Activated CD4-positive, alpha-beta T cell treated with anti-CD3 and anti-CD28 coated beads, Interleukin-2, amount 10 ng/mL, durations not matched to agents 24 days and 14 days (primary cell): Measurements from ENCODE around the gene HAUS7. TPM values are rescaled to one million over a fixed set of nuclear protein-coding genes. Genes with fewer than 3 reads are reported as not detected.

Source experiments
- DNase-seq: peaks from one replicate; pipeline ENCODE4 v3.0.0; 2022
- H3K27ac Mint-ChIP-seq: one replicate; pipeline ENCODE4 v1.8.0; 2022; ENCODE audit warnings: mild to moderate bottlenecking, mixed read lengths
- H3K27me3 Mint-ChIP-seq: one replicate; pipeline ENCODE4 v1.8.0; 2022; ENCODE audit warnings: mixed read lengths
- H3K36me3 Mint-ChIP-seq: one replicate; pipeline ENCODE4 v1.8.0; 2022; ENCODE audit warnings: low read depth, mild to moderate bottlenecking, mixed read lengths
- H3K4me1 Mint-ChIP-seq: one replicate; pipeline ENCODE4 v1.8.0; 2021; ENCODE audit warnings: mixed read lengths
- H3K4me3 Mint-ChIP-seq: one replicate; pipeline ENCODE4 v1.8.0; 2022; ENCODE audit warnings: mild to moderate bottlenecking, moderate library complexity, mixed read lengths
- H3K9me3 Mint-ChIP-seq: one replicate; pipeline ENCODE4 v1.8.0; 2021; ENCODE audit warnings: mixed read lengths
- intact Hi-C: fragments of 100-400 bp; cut with micrococcal nuclease; formaldehyde crosslinking; loops from one replicate; pipeline ENCODE4 v1.15.1; 2023
- total RNA-seq: library from RNA; stranded (reverse); gene quantifications from 2 replicates; pipeline ENCODE4 v1.2.3, GENCODE V29; 2022

HAUS7 gene
- total RNA-seq, 1 donor from 2014 or later, result 79.4 TPM

GRCh38 chrX:153449368-153450113 lies 20.8 kb downstream of the HAUS7 start:
- Mint-ChIP-seq H3K9me3 (no peaks in the 10 kb centered on the region), H3K4me3 (no peak overlapping the region), H3K36me3 (peaks cover 5% of the 10 kb centered on the region), H3K27ac (no peak overlapping the region), H3K27me3 (no peaks in the 10 kb centered on the region), H3K4me1 (no peaks in the 10 kb centered on the region)
- intact Hi-C loops, result no loop called here
- no peak for DNase-seq

- peaks cover 5% of the 10 kb centered on the region for H3K36me3 Mint-ChIP-seq
- no peaks in the 10 kb centered on the region for H3K27me3 Mint-ChIP-seq
- intact Hi-C loops, result no loop called here
- H3K9me3 Mint-ChIP-seq, result no peaks in the 10 kb centered on the region
- H3K27ac Mint-ChIP-seq, result no peak overlapping the region
- H3K4me3 Mint-ChIP-seq, result no peak overlapping the region
- DNase-seq, result no peak
- H3K4me1 Mint-ChIP-seq, result no peaks in the 10 kb centered on the region
These were observed 21.6 kb downstream of the HAUS7 start for GRCh38 chrX:153448556-153449367.

- Mint-ChIP-seq H3K27me3 (no peaks in the 10 kb centered on the region), H3K27ac (no peak overlapping the region), H3K4me1 (no peaks in the 10 kb centered on the region), H3K9me3 (no peaks in the 10 kb centered on the region), H3K4me3 (no peak overlapping the region), H3K36me3 (peaks cover 3% of the 10 kb centered on the region)
- no peak for DNase-seq
- intact Hi-C loops, result no loop called here
These were observed 22.8 kb downstream of the HAUS7 start for GRCh38 chrX:153447581-153447960.

- no peaks in the 10 kb centered on the region for H3K4me1 Mint-ChIP-seq
- H3K36me3 Mint-ChIP-seq, result peaks cover 3% of the 10 kb centered on the region
- no peak overlapping the region for H3K4me3 Mint-ChIP-seq
- H3K27ac Mint-ChIP-seq, result no peak overlapping the region
- intact Hi-C loops, result no loop called here
- H3K9me3 Mint-ChIP-seq, result no peaks in the 10 kb centered on the region
- no peaks in the 10 kb centered on the region for H3K27me3 Mint-ChIP-seq
- no peak for DNase-seq
These were observed 23.3 kb downstream of the HAUS7 start for GRCh38 chrX:153446950-153447580.

- intact Hi-C loops, result no loop called here
- no peaks in the 10 kb centered on the region for H3K27me3 Mint-ChIP-seq
- H3K36me3 Mint-ChIP-seq, result peaks cover 3% of the 10 kb centered on the region
- no peak overlapping the region for H3K27ac Mint-ChIP-seq
- no peak overlapping the region for H3K4me3 Mint-ChIP-seq
- no peak for DNase-seq
- H3K4me1 Mint-ChIP-seq, result no peaks in the 10 kb centered on the region
- no peaks in the 10 kb centered on the region for H3K9me3 Mint-ChIP-seq
These were observed 23.8 kb downstream of the HAUS7 start for GRCh38 chrX:153446636-153446936.

- Mint-ChIP-seq H3K27ac (no peak within 1 kb of the TSS), H3K27me3 (no peaks in the 10 kb centered on the region), H3K36me3 (peaks cover 2% of the 10 kb centered on the region), H3K9me3 (no peaks in the 10 kb centered on the region), H3K4me1 (no peaks in the 10 kb centered on the region), H3K4me3 (no peak within 1 kb of the TSS)
- DNase-seq, result no peak
- intact Hi-C loops, result no loop called here
These were observed 24.3 kb downstream of the HAUS7 start, which contains the start of gene TREX2 for GRCh38 chrX:153445856-153446635. TSS of gene TREX2 (minus strand) at chrX:153446056. CDS start at chrX:153445430, 626 bp downstream.

- Mint-ChIP-seq H3K27me3 (no peaks in the 10 kb centered on the region), H3K9me3 (no peaks in the 10 kb centered on the region), H3K36me3 (no peaks in the 10 kb centered on the region), H3K27ac (no peak overlapping the region), H3K4me1 (no peaks in the 10 kb centered on the region), H3K4me3 (no peak overlapping the region)
- no peak for DNase-seq
- intact Hi-C loops, result no loop called here
These were observed 25.1 kb downstream of the HAUS7 start for GRCh38 chrX:153445106-153445855.

GRCh38 chrX:153444333-153445011 lies 25.9 kb downstream of the HAUS7 start:
- no peaks in the 10 kb centered on the region for H3K27me3 Mint-ChIP-seq
- no peak overlapping the region for H3K27ac Mint-ChIP-seq
- no peaks in the 10 kb centered on the region for H3K4me1 Mint-ChIP-seq
- H3K9me3 Mint-ChIP-seq, result no peaks in the 10 kb centered on the region
- intact Hi-C loops, result no loop called here
- no peak for DNase-seq
- H3K4me3 Mint-ChIP-seq, result no peak overlapping the region
- no peaks in the 10 kb centered on the region for H3K36me3 Mint-ChIP-seq

GRCh38 chrX:153443476-153444332 lies 26.7 kb downstream of the HAUS7 start:
- Mint-ChIP-seq H3K4me3 (no peak overlapping the region), H3K27ac (no peak overlapping the region), H3K27me3 (no peaks in the 10 kb centered on the region), H3K36me3 (no peaks in the 10 kb centered on the region), H3K4me1 (no peaks in the 10 kb centered on the region), H3K9me3 (no peaks in the 10 kb centered on the region)
- no peak for DNase-seq
- intact Hi-C loops, result no loop called here

- H3K4me1 Mint-ChIP-seq, result no peaks in the 10 kb centered on the region
- DNase-seq, result no peak
- no peak overlapping the region for H3K4me3 Mint-ChIP-seq
- H3K9me3 Mint-ChIP-seq, result no peaks in the 10 kb centered on the region
- no peaks in the 10 kb centered on the region for H3K27me3 Mint-ChIP-seq
- intact Hi-C loops, result no loop called here
- H3K27ac Mint-ChIP-seq, result no peak overlapping the region
- H3K36me3 Mint-ChIP-seq, result no peaks in the 10 kb centered on the region
These were observed 27.9 kb downstream of the HAUS7 start for GRCh38 chrX:153442463-153442862.

GRCh38 chrX:153441981-153442380 lies 28.4 kb downstream of the HAUS7 start:
- Mint-ChIP-seq H3K27ac (no peak overlapping the region), H3K9me3 (no peaks in the 10 kb centered on the region), H3K27me3 (no peaks in the 10 kb centered on the region), H3K4me3 (no peak overlapping the region), H3K4me1 (no peaks in the 10 kb centered on the region), H3K36me3 (no peaks in the 10 kb centered on the region)
- no peak for DNase-seq
- intact Hi-C loops, result no loop called here

GRCh38 chrX:153441296-153441695 lies 29.1 kb downstream of the HAUS7 start:
- Mint-ChIP-seq H3K27ac (no peak overlapping the region), H3K4me3 (no peak overlapping the region), H3K36me3 (no peaks in the 10 kb centered on the region), H3K4me1 (no peaks in the 10 kb centered on the region), H3K27me3 (no peaks in the 10 kb centered on the region), H3K9me3 (no peaks in the 10 kb centered on the region)
- DNase-seq, result no peak
- intact Hi-C loops, result no loop called here
